Central memory CD8-positive, alpha-beta T cell (primary cell): Measurements from ENCODE around the gene NOTCH1.
"Not testable (repeated sequence)": the region's sequence is repeated elsewhere in the genome, so short reads cannot be mapped to it uniquely, and the experiment has no call there.

ENCODE experiments used
- ATAC-seq: fragments of 150-1000 bp; cut with Tn5 transposase; replicated peaks from 2 replicates; pipeline ENCODE4 v1.10.0; 2022; ENCODE audit warnings: mild to moderate bottlenecking, moderate FRiP score, moderate number of reproducible peaks; ENCODE audit not compliant: poor library complexity, severe bottlenecking; ENCODE audit errors: extremely low read depth
- DNase-seq, 2 donors: peaks; one replicate each; pipeline ENCODE4 v3.0.0; 2021; ENCODE audit warnings: low spot score in 2 of 2
- H3K27ac Mint-ChIP-seq: one replicate; pipeline ENCODE4 v1.8.0; 2022; ENCODE audit warnings: low read depth, mild to moderate bottlenecking, moderate library complexity, mixed read lengths
- H3K27me3 Mint-ChIP-seq: one replicate; pipeline ENCODE4 v1.8.0; 2022; ENCODE audit warnings: mixed read lengths
- H3K36me3 Mint-ChIP-seq: one replicate; pipeline ENCODE4 v1.8.0; 2022; ENCODE audit warnings: mild to moderate bottlenecking, moderate library complexity, mixed read lengths; ENCODE audit not compliant: insufficient read depth
- H3K4me1 Mint-ChIP-seq: one replicate; pipeline ENCODE4 v1.8.0; 2022; ENCODE audit warnings: mixed read lengths
- H3K4me3 Mint-ChIP-seq: one replicate; pipeline ENCODE4 v1.8.0; 2022; ENCODE audit warnings: mild to moderate bottlenecking, moderate library complexity, mixed read lengths
- H3K9me3 Mint-ChIP-seq: one replicate; pipeline ENCODE4 v1.8.0; 2022; ENCODE audit warnings: mixed read lengths

Gene NOTCH1

DNA sequence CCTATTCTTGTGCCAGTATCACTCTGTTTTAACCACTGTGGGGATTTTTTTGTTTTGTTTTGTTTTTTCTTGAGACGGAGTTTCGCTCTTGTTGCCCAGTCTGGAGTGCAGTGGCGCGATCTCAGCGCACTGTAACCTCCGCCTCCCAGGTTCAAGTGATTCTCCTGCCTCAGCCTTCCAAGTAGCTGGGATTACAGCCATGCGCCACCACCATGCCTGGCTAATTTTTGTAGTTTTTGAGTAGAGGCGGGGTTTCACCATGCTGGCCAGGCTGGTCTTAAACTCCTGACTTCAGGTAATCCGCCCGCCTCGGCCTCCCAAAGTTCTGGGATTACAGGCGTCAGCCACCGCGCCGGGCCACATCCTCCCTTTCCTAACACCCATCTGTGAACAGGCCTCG is 28.8 kb upstream of the NOTCH1 start:
- not testable (repeated sequence) for H3K27me3 Mint-ChIP-seq, DNase-seq, ATAC-seq, H3K4me1 Mint-ChIP-seq, H3K36me3 Mint-ChIP-seq, H3K9me3 Mint-ChIP-seq, H3K27ac Mint-ChIP-seq, H3K4me3 Mint-ChIP-seq

DNA sequence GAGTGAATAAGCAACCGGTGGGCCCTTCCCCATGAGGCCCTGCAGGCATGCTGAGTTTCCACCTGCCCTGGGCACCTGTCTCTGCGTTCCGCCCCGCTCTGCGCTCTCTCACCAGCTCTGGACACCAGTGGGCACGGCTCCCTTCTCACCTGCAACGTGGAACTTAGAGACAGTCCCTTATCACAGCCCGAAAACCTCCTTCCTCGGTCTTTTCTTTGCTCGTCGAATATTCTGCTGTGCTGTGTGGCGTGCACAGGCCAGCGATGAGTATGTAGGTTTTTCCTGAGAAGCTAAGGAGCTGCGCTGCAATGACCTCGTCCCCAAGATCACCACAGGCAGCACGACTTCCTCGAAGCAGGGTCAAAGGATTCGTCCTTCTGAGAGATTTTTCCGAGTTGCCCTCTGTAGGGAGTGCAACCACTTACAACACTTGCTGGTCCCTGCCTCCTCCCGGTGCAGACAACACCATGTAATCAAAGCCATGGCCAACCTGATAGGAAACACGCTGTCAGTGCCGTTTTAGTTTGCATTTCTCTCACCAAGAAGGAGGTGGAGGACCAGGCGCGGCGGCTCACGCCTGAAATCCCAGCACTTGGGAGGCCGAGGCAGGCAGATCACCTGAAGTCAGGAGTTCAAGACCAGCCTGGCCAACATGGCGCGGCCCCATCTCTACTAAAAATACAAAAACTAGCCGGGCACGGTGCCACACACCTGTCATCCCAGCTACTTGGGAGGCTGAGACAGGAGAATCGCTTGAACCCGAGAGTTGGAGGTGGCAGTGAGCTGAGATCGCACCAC is 27.2 kb upstream of the NOTCH1 start:
- no peak overlapping the region for H3K27ac Mint-ChIP-seq
- no peak overlapping the region for H3K4me3 Mint-ChIP-seq

DNA sequence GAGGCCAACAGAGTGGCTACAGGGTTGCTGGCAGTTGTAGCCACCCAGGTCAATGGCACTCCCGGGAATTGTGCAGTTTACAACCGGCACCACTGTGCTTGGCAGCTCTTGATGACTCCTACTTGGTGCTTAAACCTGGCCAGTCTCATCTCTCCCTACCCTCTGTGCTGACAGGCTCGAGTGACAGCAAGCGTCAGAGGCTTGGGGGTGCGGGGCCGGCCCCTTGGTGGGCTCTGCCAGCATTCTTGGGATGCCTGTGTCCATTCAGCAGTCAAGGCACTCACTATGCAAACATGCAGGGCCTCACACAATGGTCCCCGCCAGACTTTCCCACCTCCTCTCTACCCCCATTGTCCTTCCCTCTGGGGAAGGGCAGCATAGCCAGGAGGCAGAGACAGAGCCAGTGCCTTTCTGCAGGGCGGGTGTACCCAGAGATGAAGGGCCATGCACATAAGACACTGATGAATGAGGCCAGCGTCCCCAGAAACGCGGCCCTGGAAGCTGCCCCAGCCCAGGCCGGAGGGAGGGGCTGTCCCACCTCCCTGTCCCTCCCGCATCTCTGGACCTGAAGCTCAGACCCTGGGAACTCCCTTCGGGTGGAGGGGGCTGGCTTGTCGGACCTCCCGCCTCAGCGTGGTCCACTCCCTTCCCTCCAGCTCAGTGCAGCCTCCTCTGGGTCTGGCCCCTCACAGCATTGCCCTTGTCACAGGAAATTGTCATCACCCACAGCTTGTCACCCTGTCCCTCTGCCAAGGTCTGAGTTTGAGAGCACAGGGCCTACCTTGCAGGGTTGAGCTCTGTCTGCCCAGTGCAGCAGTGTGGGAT is 26.4 kb upstream of the NOTCH1 start:
- peaks cover 7% of the 10 kb centered on the region for H3K4me1 Mint-ChIP-seq
- H3K4me3 Mint-ChIP-seq, result no peak overlapping the region
- H3K36me3 Mint-ChIP-seq, result no peaks in the 10 kb centered on the region
- H3K27ac Mint-ChIP-seq, result peak overlapping the region; percentile 29
- DNase-seq, result no peak
- H3K27me3 Mint-ChIP-seq, result no peaks in the 10 kb centered on the region
- H3K9me3 Mint-ChIP-seq, result no peaks in the 10 kb centered on the region
- ATAC-seq, result peak; percentile 65

More for the DNA sequence above, 27.2 kb upstream of the NOTCH1 start:
- Mint-ChIP-seq H3K27me3 (no peaks in the 10 kb centered on the region), H3K36me3 (no peaks in the 10 kb centered on the region), H3K9me3 (no peaks in the 10 kb centered on the region), H3K4me1 (peaks cover 7% of the 10 kb centered on the region)
- DNase-seq (no peak), ATAC-seq (no peak)

DNA sequence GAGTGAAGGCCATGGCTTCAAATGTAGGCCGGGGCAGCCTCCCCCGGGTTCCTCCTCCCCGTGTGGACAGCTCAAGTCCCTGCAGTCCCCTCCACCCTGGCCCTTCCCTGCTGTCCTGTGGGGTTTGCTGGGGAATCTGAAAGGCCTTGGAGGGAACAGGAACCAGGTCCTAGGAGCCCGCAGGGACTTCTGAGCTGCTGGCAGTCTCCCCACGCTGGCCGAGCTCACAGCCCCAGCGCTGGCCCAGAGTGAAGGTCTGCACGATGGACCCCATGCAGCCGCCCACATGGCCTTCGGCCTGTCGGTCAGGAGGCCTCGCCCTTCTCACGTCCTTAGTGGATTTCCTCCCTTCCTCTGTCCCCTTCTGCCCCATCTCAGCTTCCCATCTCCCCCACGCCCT is 25.7 kb upstream of the NOTCH1 start:
- H3K27me3 Mint-ChIP-seq, result no peaks in the 10 kb centered on the region
- no peak overlapping the region for H3K27ac Mint-ChIP-seq
- DNase-seq (no peak), ATAC-seq (no peak)
- no peak overlapping the region for H3K4me3 Mint-ChIP-seq
- H3K4me1 Mint-ChIP-seq, result peaks cover 7% of the 10 kb centered on the region
- no peaks in the 10 kb centered on the region for H3K9me3 Mint-ChIP-seq
- no peaks in the 10 kb centered on the region for H3K36me3 Mint-ChIP-seq

DNA sequence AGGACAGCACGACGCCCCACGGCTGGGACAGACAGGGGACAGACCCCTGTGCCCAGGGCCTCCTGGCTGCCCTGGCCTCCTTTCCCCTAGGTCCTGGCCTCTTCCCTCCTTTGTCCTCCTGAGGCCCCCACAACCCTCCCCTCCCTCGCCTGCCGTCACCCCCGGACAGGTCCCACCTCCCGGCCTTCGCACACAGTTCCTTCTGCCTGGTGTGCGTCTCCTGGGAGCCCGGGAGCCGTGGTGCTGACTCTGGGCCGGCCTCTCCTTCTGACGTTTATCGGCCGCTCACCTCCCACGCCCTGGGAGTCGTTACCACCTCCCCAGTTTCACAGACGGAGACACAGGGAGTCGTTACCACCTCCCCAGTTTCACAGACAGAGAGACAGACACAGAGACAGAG is 25.1 kb upstream of the NOTCH1 start:
- Mint-ChIP-seq H3K4me3 (no peak overlapping the region), H3K27me3 (no peaks in the 10 kb centered on the region), H3K4me1 (peaks cover 7% of the 10 kb centered on the region), H3K27ac (no peak overlapping the region), H3K36me3 (no peaks in the 10 kb centered on the region), H3K9me3 (no peaks in the 10 kb centered on the region)
- no peak for DNase-seq
- no peak for ATAC-seq

DNA sequence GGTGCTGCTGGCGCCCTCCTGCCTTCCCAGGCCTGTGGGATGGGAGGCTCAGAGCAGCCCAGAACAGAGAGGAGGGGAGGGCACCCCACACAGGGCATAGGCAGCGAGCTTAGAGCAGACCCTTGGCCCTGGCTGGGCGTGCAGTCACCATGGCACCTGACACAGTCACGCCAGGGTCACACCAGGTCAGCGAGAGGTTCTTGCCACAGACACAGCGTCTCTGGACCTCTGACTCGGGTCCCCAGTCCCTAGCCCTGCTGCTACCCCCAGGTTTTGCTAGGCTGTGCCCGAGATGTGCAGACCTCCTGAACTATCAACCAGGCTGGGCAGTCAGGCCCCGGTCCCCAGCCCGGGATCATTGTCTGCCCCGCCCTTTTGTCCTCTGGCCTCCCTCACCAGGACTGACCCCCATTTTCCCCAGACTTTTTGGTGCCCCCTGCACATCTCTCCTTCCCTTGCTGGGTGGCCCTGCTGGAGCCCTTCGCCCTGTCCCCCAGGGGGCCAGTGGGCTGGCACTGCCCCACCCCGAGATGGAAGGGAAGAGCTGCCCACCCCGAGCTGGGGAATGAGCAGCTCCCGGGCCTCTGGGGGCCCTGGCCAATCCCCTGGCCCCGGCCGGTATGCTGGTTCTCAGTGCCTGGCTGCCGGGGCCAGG is 24.5 kb upstream of the NOTCH1 start:
- Mint-ChIP-seq H3K27ac (no peak overlapping the region), H3K36me3 (no peaks in the 10 kb centered on the region), H3K9me3 (no peaks in the 10 kb centered on the region), H3K27me3 (no peaks in the 10 kb centered on the region), H3K4me1 (peaks cover 7% of the 10 kb centered on the region), H3K4me3 (no peak overlapping the region)
- DNase-seq, result no peak
- ATAC-seq, result no peak

DNA sequence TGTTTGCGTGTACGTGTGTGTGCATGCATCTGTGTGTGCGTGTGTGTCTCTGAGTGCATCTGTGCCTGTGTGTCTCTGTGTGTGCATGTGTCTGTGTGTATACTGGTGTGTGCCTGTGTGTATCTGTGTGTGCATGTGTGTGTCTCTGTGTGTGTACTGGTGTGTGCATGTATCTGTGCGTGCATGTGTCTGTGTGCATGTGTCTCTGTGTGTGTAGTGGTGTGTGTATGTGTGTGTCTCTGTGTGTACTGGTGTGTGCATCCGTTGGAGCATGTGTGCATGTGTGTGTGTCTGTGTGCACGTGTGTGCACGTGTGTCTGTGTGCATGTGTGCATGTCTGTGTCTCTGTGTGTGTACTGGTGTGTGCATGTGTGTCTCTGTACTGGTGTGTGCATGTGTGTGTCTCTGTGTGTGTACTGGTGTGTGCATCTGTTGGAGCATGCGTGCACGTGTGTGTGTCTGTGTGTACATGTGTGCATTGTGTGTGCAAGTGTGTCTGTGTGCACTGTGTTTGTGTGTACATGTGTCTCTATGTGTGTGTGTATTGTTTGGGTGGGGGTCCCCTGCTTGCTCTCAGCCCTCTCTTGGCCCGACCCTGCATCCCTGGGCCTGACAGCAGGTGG is 23.8 kb upstream of the NOTCH1 start:
- ATAC-seq (no peak), DNase-seq (no peak)
- Mint-ChIP-seq H3K4me1 (peaks cover 7% of the 10 kb centered on the region), H3K9me3 (no peaks in the 10 kb centered on the region), H3K27ac (no peak overlapping the region), H3K4me3 (no peak overlapping the region), H3K27me3 (no peaks in the 10 kb centered on the region), H3K36me3 (no peaks in the 10 kb centered on the region)

DNA sequence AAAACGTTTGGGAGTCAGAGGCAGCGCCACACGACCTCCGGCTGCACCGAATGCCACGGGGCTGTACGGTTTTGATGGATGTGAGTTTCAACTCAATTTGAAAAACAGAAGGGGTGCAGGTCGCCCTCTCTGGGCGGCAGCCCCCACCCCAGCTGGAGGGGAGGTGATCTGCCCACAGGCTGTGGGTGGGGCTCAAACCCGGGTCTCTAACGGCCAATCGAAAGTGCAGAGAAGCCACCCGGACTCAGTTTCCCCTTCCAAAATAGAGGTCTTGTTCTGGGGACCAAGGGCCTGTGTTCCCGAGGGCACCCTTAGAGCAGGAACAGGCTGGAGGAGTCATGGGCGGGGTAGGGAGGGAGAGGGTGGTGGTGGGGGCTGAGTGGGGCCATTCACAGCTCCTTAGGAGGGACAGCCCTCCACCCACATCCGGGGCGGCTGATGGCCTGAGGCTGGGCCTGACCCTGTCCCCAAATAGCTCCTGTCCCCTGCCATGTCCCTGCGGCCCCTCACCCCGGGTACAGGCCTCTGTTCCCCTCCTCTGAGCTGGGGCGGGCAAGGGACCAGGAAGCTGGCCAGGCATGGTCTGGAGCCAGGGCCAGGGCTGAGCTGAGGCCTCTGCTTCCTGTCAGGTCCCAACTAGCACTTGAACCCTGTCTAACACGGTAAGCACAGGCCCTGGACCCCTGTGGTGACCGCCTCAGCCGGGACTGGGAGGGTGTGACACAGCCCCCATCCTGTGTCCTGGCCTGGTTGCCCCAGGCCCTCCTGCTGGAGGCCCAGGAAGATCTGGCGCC is 22.6 kb upstream of the NOTCH1 start:
- Mint-ChIP-seq H3K4me3 (no peak overlapping the region), H3K27ac (no peak overlapping the region), H3K4me1 (peaks cover 7% of the 10 kb centered on the region), H3K36me3 (no peaks in the 10 kb centered on the region), H3K9me3 (no peaks in the 10 kb centered on the region), H3K27me3 (no peaks in the 10 kb centered on the region)
- DNase-seq (no peak), ATAC-seq (no peak)

DNA sequence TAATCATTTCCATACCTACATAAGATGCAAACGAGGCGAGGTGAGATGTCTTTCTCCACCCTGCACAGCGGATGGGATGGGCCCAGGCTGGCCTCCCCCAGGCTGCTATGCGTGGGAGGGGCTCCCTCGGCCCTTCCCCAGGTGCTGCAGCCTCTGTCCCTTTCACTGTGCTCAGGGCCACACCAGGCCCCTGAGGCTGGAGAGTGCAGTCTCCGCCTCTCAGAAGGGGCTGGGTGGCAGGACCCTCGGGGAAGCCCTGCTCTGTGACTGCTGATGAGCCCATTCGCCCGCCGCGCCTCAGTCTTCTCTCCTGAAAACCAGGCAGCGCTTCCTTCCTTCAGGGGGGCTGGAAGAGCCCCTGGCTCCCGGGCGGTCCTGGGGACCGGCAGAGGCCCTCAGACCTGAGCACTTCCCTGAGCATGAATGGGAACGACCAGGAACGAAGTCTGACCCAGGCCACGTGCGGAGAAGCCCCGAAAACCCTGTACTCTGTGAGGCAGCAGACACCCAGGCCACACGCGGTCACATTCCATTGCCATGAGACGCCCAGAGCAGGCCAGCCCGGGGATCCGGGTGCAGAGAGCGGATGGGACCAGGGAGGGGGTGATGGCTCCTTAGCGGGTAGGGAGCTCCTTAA is 21.9 kb upstream of the NOTCH1 start:
- peaks cover 3% of the 10 kb centered on the region for H3K4me1 Mint-ChIP-seq
- DNase-seq (no peak), ATAC-seq (no peak)
- H3K4me3 Mint-ChIP-seq, result no peak overlapping the region
- H3K9me3 Mint-ChIP-seq, result no peaks in the 10 kb centered on the region
- H3K27me3 Mint-ChIP-seq, result no peaks in the 10 kb centered on the region
- no peak overlapping the region for H3K27ac Mint-ChIP-seq
- no peaks in the 10 kb centered on the region for H3K36me3 Mint-ChIP-seq

DNA sequence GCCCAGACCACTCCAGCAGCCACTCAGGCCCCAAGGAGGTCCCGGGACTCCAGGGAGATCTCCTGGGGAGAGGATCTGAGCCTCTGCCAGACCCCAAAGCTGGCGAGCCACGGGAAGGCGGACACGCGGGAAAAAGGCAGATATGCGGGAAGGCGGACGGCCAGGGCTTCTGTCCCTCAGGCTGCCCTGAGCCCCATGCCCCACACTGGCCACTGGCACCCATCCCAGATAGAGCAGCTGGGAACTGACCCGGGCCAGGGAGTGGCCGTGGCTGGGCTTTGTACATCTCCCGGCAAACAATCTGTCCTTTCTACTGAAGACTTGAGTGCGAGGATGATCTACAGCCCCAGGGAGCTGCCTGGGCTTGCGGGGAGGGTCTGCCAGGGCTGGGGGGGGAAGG is 21.1 kb upstream of the NOTCH1 start:
- H3K27me3 Mint-ChIP-seq, result no peaks in the 10 kb centered on the region
- DNase-seq (no peak), ATAC-seq (no peak)
- H3K27ac Mint-ChIP-seq, result no peak overlapping the region
- no peaks in the 10 kb centered on the region for H3K4me1 Mint-ChIP-seq
- no peak overlapping the region for H3K4me3 Mint-ChIP-seq
- H3K36me3 Mint-ChIP-seq, result no peaks in the 10 kb centered on the region
- no peaks in the 10 kb centered on the region for H3K9me3 Mint-ChIP-seq

DNA sequence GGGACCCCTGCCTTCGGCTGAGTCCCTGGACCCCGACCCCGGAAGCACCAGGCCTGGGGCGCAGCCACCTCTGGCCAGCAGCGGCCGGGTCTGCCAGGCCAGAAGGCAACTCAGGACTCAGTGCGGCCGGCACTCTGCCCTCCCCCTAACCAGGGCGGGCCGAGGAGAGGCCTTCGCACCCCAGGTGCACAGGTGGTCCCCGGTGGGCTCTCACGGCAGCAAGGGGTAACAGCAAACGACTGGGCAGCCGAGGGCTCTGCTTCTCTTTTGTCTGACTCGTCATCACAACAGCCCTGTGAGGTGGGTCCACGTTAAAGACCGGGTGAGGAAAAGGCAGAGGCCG is 20.7 kb upstream of the NOTCH1 start:
- DNase-seq (no peak), ATAC-seq (no peak)
- no peak overlapping the region for H3K27ac Mint-ChIP-seq
- H3K9me3 Mint-ChIP-seq, result no peaks in the 10 kb centered on the region
- H3K36me3 Mint-ChIP-seq, result no peaks in the 10 kb centered on the region
- H3K4me1 Mint-ChIP-seq, result no peaks in the 10 kb centered on the region
- no peaks in the 10 kb centered on the region for H3K27me3 Mint-ChIP-seq
- no peak overlapping the region for H3K4me3 Mint-ChIP-seq
